IMR-90 (cell line): Measurements from ENCODE around the gene WASHC3. TPM values are rescaled to one million over a fixed set of nuclear protein-coding genes. Genes with fewer than 3 reads are reported as not detected.

Source experiments
- ATAC-seq: fragments of 200-7000 bp; cut with Tn5 transposase; 2 replicates; pipeline ENCODE4 v1.9.1; 2020; ENCODE audit warnings: low read depth, mild to moderate bottlenecking, moderate library complexity
- BruUV-seq: library from RNA; stranded (reverse); fragments of 400-500 nt; replicated peaks from 2 replicates; lab custom pipeline; 2021; lab: Mats Ljungman, UMichigan
- CTCF ChIA-PET: fragments of 300-600 bp; formaldehyde crosslinking; extraction: SDS; loops from one replicate; lab custom pipeline; 2021; ENCODE audit warnings: antibody characterized with exemption; lab: Yijun Ruan, JAX
- POLR2A ChIA-PET: fragments of 300-600 bp; sonication (Branson Sonifier 250); formaldehyde crosslinking; loops from one replicate; lab custom pipeline; 2022; ENCODE audit warnings: antibody characterized with exemption; ENCODE audit not compliant: unreplicated experiment; lab: Charles Lee
- DNase-seq: peaks from one replicate; pipeline ENCODE4 v3.0.0; 2013
- H2AFZ ChIP-seq: replicated peaks from 2 replicates; pipeline ENCODE3; 2013; ENCODE audit warnings: low read length, mild to moderate bottlenecking; ENCODE audit not compliant: poor library complexity
- H2AK5ac ChIP-seq: 2 replicates; pipeline ENCODE4 v1.6.1; 2013; ENCODE audit warnings: low read depth, low read length, inconsistent platforms
- H2AK9ac ChIP-seq: replicated peaks from 2 replicates; pipeline ENCODE3; 2013; ENCODE audit warnings: mild to moderate bottlenecking, low read depth, low read length, moderate library complexity; ENCODE audit not compliant: poor library complexity
- H2BK120ac ChIP-seq: 2 replicates; pipeline ENCODE4 v1.6.1; 2013; ENCODE audit warnings: low read depth, low read length, inconsistent platforms
- H2BK15ac ChIP-seq: 3 replicates; pipeline ENCODE4 v1.6.1; 2013; ENCODE audit warnings: low read depth, low read length, inconsistent platforms
- H2BK20ac ChIP-seq: 2 replicates; pipeline ENCODE4 v1.6.1; 2013; ENCODE audit warnings: low read depth, mild to moderate bottlenecking, inconsistent platforms, low read length, moderate library complexity
- H2BK5ac ChIP-seq: 2 replicates; pipeline ENCODE4 v1.6.1; 2013; ENCODE audit warnings: mild to moderate bottlenecking, low read depth, low read length, inconsistent platforms; ENCODE audit not compliant: poor library complexity, severe bottlenecking
- H3K14ac ChIP-seq: replicated peaks from 2 replicates; pipeline ENCODE4 v1.6.1; 2013; ENCODE audit warnings: low read depth, low read length, inconsistent platforms
- H3K18ac ChIP-seq: 2 replicates; pipeline ENCODE4 v1.6.1; 2013; ENCODE audit warnings: low read depth, low read length, control low read depth
- H3K23ac ChIP-seq: 2 replicates; pipeline ENCODE4 v1.6.1; 2013; ENCODE audit warnings: low read depth, low read length, inconsistent platforms
- H3K27ac ChIP-seq: 2 replicates; pipeline ENCODE4 v1.5.1; 2013; ENCODE audit warnings: mild to moderate bottlenecking, control low read depth, low read length; ENCODE audit not compliant: insufficient read depth
- H3K27me3 ChIP-seq: 2 replicates; pipeline ENCODE4 v1.6.1; 2013; ENCODE audit warnings: low read length; ENCODE audit not compliant: control insufficient read depth, insufficient read depth
- H3K36me3 ChIP-seq: 2 replicates; pipeline ENCODE4 v1.6.1; 2013; ENCODE audit warnings: low read length, mixed read lengths; ENCODE audit not compliant: control insufficient read depth, insufficient read depth
- H3K4ac ChIP-seq: 2 replicates; pipeline ENCODE4 v1.6.1; 2013; ENCODE audit warnings: low read depth, low read length, inconsistent platforms
- H3K4me1 ChIP-seq: 2 replicates; pipeline ENCODE4 v1.6.1; 2013; ENCODE audit warnings: low read length, mixed read lengths; ENCODE audit not compliant: control insufficient read depth, insufficient read depth
- H3K4me2 ChIP-seq: 2 replicates; pipeline ENCODE4 v1.6.1; 2013; ENCODE audit warnings: low read depth, mild to moderate bottlenecking, control low read depth, low read length, moderate library complexity
- H3K4me3 ChIP-seq: 2 replicates; pipeline ENCODE4 v1.5.1; 2013; ENCODE audit warnings: low read depth, mild to moderate bottlenecking, control low read depth, low read length, moderate library complexity; ENCODE audit not compliant: insufficient read depth
- H3K56ac ChIP-seq: 2 replicates; pipeline ENCODE4 v1.6.1; 2013; ENCODE audit warnings: low read length, inconsistent platforms; ENCODE audit not compliant: insufficient read depth; ENCODE audit errors: extremely low read depth
- H3K79me1 ChIP-seq, 2 experiments: 2 replicates each; pipeline ENCODE4 v1.6.1; 2013; ENCODE audit warnings: low read length in 2 of 2, inconsistent platforms in 1 of 2, low read depth in 1 of 2
- H3K9ac ChIP-seq: 2 replicates; pipeline ENCODE4 v1.6.1; 2013; ENCODE audit warnings: low read depth, low read length, control low read depth
- H3K9me1 ChIP-seq: 2 replicates; pipeline ENCODE4 v1.6.1; 2013; ENCODE audit warnings: low read length, inconsistent platforms; ENCODE audit not compliant: insufficient read depth
- H3K9me3 ChIP-seq: 2 replicates; pipeline ENCODE4 v1.6.1; 2013; ENCODE audit warnings: low read length; ENCODE audit not compliant: control insufficient read depth, insufficient read depth
- H4K20me1 ChIP-seq: 2 replicates; pipeline ENCODE4 v1.6.1; 2013; ENCODE audit warnings: low read length, inconsistent platforms; ENCODE audit not compliant: insufficient read depth
- H4K5ac ChIP-seq: 2 replicates; pipeline ENCODE4 v1.6.1; 2013; ENCODE audit warnings: mild to moderate bottlenecking, low read depth, low read length, control low read depth
- H4K8ac ChIP-seq, 2 experiments: 2 replicates each; pipeline ENCODE4 v1.6.1; 2013; ENCODE audit warnings: low read depth in 2 of 2, low read length in 2 of 2, control low read depth in 1 of 2, inconsistent platforms in 1 of 2
- H4K91ac ChIP-seq: 2 replicates; pipeline ENCODE4 v1.6.1; 2013; ENCODE audit warnings: low read depth, low read length, inconsistent platforms; ENCODE audit not compliant: insufficient read depth
- BHLHE40 ChIP-seq: fragments of 150-350 bp; IDR thresholded peaks from 2 replicates; pipeline ENCODE4 v1.6.1; 2016; ENCODE audit warnings: mild to moderate bottlenecking, low read depth, low read length
- CEBPB ChIP-seq: IDR thresholded peaks from 2 replicates; pipeline ENCODE4 v1.6.1; 2012; ENCODE audit warnings: low read depth, low read length, improper control_type of control experiment
- CHD1 ChIP-seq: IDR thresholded peaks from 2 replicates; pipeline ENCODE4 v1.6.1; 2012; ENCODE audit warnings: low read depth, low read length, improper control_type of control experiment
- CTCF ChIP-seq: conservative IDR thresholded peaks from 2 replicates; pipeline ENCODE4 v1.5.1; 2012; ENCODE audit warnings: mild to moderate bottlenecking, low read depth, low read length, improper control_type of control experiment
- ELK1 ChIP-seq: fragments of 150-350 bp; IDR thresholded peaks from 2 replicates; pipeline ENCODE4 v1.6.1; 2016; ENCODE audit warnings: low read depth, mild to moderate bottlenecking, low read length, moderate library complexity, borderline replicate concordance
- MAZ ChIP-seq: IDR thresholded peaks from 2 replicates; pipeline ENCODE4 v1.6.1; 2012; ENCODE audit warnings: low read depth, mild to moderate bottlenecking, low read length, improper control_type of control experiment, moderate library complexity, borderline replicate concordance
- MXI1 ChIP-seq: IDR thresholded peaks from 2 replicates; pipeline ENCODE4 v1.6.1; 2012; ENCODE audit warnings: low read depth, mild to moderate bottlenecking, low read length, moderate library complexity, borderline replicate concordance
- NFE2L2 ChIP-seq: fragments of 150-350 bp; IDR thresholded peaks from 2 replicates; pipeline ENCODE4 v1.6.1; 2016; ENCODE audit warnings: low read depth, mild to moderate bottlenecking, low read length
- POLR2A ChIP-seq: IDR thresholded peaks from 2 replicates; pipeline ENCODE4 v1.6.1; 2012; ENCODE audit warnings: mild to moderate bottlenecking, low read depth, low read length
- RAD21 ChIP-seq: IDR thresholded peaks from 2 replicates; pipeline ENCODE4 v1.6.1; 2012; ENCODE audit warnings: low read length, improper control_type of control experiment
- RCOR1 ChIP-seq: IDR thresholded peaks from 2 replicates; pipeline ENCODE4 v1.6.1; 2012; ENCODE audit warnings: mild to moderate bottlenecking, low read length, improper control_type of control experiment; ENCODE audit not compliant: insufficient replicate concordance
- RFX5 ChIP-seq: IDR thresholded peaks from 2 replicates; pipeline ENCODE4 v1.8.0; 2012; ENCODE audit warnings: low read depth, mild to moderate bottlenecking, low read length, moderate library complexity
- WGBS, 2 experiments: methylation state at CpG; one replicate each; pipeline versions ENCODE4 v1.1.5 to v1.1.7; 2013; ENCODE audit warnings: missing lambda C conversion rate in 2 of 2; ENCODE audit not compliant: insufficient read length in 1 of 2; ENCODE audit errors: extremely low coverage in 2 of 2; 5-methylcytosine and 5-hydroxymethylcytosine counted together
- dilution Hi-C: fragments of 300-500 bp; cut with HindIII; formaldehyde crosslinking; loops from one replicate; pipeline ENCODE4 v1.14.3; 2018; ENCODE audit warnings: low sequenced_read_pairs; ENCODE audit not compliant: unreplicated experiment
- in situ Hi-C: fragments of 300-500 bp; cut with MboI; formaldehyde crosslinking; loops from 3 replicates; pipeline ENCODE4 v1.14.3; 2019; ENCODE audit warnings: low sequenced_read_pairs, inconsistent platforms, mixed read lengths
- intact Hi-C: fragments of 100-400 bp; cut with micrococcal nuclease; formaldehyde crosslinking; loops from 2 replicates; pipeline ENCODE4 v1.10.0; 2022
- polyA plus RNA-seq, 3 experiments: library from polyadenylated mRNA; depleted of rRNA; stranded (reverse); fragments of >200 nt; gene quantifications; 2 replicates each; pipeline ENCODE4 v1.2.3, GENCODE V29; 2012; ENCODE audit warnings: low replicate concordance in 1 of 3
- total RNA-seq: library from RNA; depleted of rRNA; stranded (reverse); fragments of >200 nt; gene quantifications from 2 replicates; pipeline ENCODE4 v1.2.3, GENCODE V29; 2012
- TF ChIP-seq, protein P1 (sequence below): fragments of 150-350 bp; IDR thresholded peaks from 2 replicates; pipeline ENCODE4 v1.6.1; 2017; ENCODE audit warnings: mild to moderate bottlenecking, antibody characterized with exemption, low read length, low read depth

Gene WASHC3
- total and polyA plus RNA-seq, 2 of the 4 experiments (the other 2 are of a cell fraction) = 54.8 to 87.1 TPM

- 100% methylated on average over 1 of the region's 3 CpGs; no CpG with 5 or more reads in 1 of the 2 experiments for WGBS, 2 experiments
- H3K56ac ChIP-seq = no peak overlapping the region
- H3K18ac ChIP-seq = no peak overlapping the region
- no peak overlapping the region for H3K23ac ChIP-seq
- no peak overlapping the region for H2BK5ac ChIP-seq
- no peak overlapping the region for H2AFZ ChIP-seq
- no peak overlapping the region for H3K4ac ChIP-seq
- dilution Hi-C loops = no loop called here
- no peak overlapping the region for H2BK120ac ChIP-seq
- no peak for ATAC-seq
- H4K8ac ChIP-seq = no peak overlapping the region
- CTCF ChIA-PET = no interaction called here
- H4K20me1 ChIP-seq = no peaks in the 10 kb centered on the region
- no peaks in the 10 kb centered on the region for H3K4me1 ChIP-seq
- no peak overlapping the region for H3K9ac ChIP-seq
- H4K91ac ChIP-seq = no peak overlapping the region
- no peaks in the 10 kb centered on the region for H3K36me3 ChIP-seq
- no peak overlapping the region for H2BK15ac ChIP-seq
- no peaks in the 10 kb centered on the region for H3K9me1 ChIP-seq
- no TSS peak for BruUV-seq
- in situ Hi-C loops = no loop called here
- H3K4me2 ChIP-seq = no peak overlapping the region
- H2AK5ac ChIP-seq = no peak overlapping the region
- POLR2A ChIA-PET = no interaction called here
- H3K9me3 ChIP-seq = no peaks in the 10 kb centered on the region
- H3K14ac ChIP-seq = no peak overlapping the region
- H3K4me3 ChIP-seq = no peak overlapping the region
- TF ChIP-seq CTCF (no peak), NFE2L2 (no peak), ELK1 (no peak), RFX5 (no peak), MAZ (no peak), RAD21 (no peak), CEBPB (no peak), MXI1 (no peak), BHLHE40 (no peak), RCOR1 (no peak), POLR2A (no peak), CHD1 (no peak)
- TF ChIP-seq, protein P1, sequence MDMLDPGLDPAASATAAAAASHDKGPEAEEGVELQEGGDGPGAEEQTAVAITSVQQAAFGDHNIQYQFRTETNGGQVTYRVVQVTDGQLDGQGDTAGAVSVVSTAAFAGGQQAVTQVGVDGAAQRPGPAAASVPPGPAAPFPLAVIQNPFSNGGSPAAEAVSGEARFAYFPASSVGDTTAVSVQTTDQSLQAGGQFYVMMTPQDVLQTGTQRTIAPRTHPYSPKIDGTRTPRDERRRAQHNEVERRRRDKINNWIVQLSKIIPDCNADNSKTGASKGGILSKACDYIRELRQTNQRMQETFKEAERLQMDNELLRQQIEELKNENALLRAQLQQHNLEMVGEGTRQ = no peak
- no peak overlapping the region for H3K27ac ChIP-seq
- H2AK9ac ChIP-seq = no peak overlapping the region
- intact Hi-C loops = no loop called here
- H2BK20ac ChIP-seq = no peak overlapping the region
- no peaks in the 10 kb centered on the region for H3K27me3 ChIP-seq
- no peak overlapping the region for H4K5ac ChIP-seq
- DNase-seq = no peak
- H3K79me1 ChIP-seq = peaks cover 9 to 10% of the 10 kb centered on the region in 2 experiments; a peak in 3 of 4 replicates
These were observed 1.3 kb upstream of the WASHC3 start for GRCh38 chr12:102063069-102063468.
